Suppressor macrophage treated with lipopolysaccharide for 4 hours (primary cell): ENCODE measurements around the gene TUT4.

Experiments used
- DNase-seq: peaks from one replicate; pipeline ENCODE4 v3.0.0-alpha.2; 2020

Gene TUT4

GRCh38 chr1:52403566-52404115 lies 149.3 kb downstream of the TUT4 start:
- DNase-seq = peak; percentile 82

GRCh38 chr1:52402860-52403240 lies 150.0 kb downstream of the TUT4 start:
- DNase-seq = no peak

- DNase-seq = no peak
Measured at GRCh38 chr1:52400131-52400530, 152.8 kb downstream of the TUT4 start.

GRCh38 chr1:52399629-52400028 lies 153.3 kb downstream of the TUT4 start:
- no peak for DNase-seq

GRCh38 chr1:52393174-52393573 lies 159.7 kb downstream of the TUT4 start:
- DNase-seq = no peak

GRCh38 chr1:52386458-52386857 lies 166.4 kb downstream of the TUT4 start:
- no peak for DNase-seq

- DNase-seq = no peak
Measured at GRCh38 chr1:52385376-52385775, 167.5 kb downstream of the TUT4 start.
